SKM-1 (cell line): ENCODE measurements around the gene TMEM163.
"Not testable (repeated sequence)": the region's sequence is repeated elsewhere in the genome, so short reads cannot be mapped to it uniquely, and the experiment has no call there.

Experiments
- DNase-seq: peaks from one replicate; lab custom pipeline; 2025; ENCODE audit not compliant: unreplicated experiment; lab: John Stamatoyannopoulos, UW

Gene TMEM163

GRCh38 chr2:134498654-134499053 is 220.1 kb downstream of the TMEM163 start:
- DNase-seq, result no peak

- no peak for DNase-seq
Measured at GRCh38 chr2:134493797-134494196, 225.0 kb downstream of the TMEM163 start.

- DNase-seq, result no peak
Measured at GRCh38 chr2:134491771-134492441, 226.9 kb downstream of the TMEM163 start.

GRCh38 chr2:134491022-134491421 is 227.8 kb downstream of the TMEM163 start:
- no peak for DNase-seq

GRCh38 chr2:134490559-134490958 is 228.2 kb downstream of the TMEM163 start:
- DNase-seq, result no peak

- DNase-seq, result no peak
Measured at GRCh38 chr2:134489732-134490384, 228.9 kb downstream of the TMEM163 start.

- DNase-seq, result no peak
Measured at GRCh38 chr2:134482766-134483340, 235.9 kb downstream of the TMEM163 start.

- DNase-seq, result no peak
Measured at GRCh38 chr2:134482131-134482723, 236.6 kb downstream of the TMEM163 start.

- no peak for DNase-seq
Measured at GRCh38 chr2:134479696-134480330, 239.0 kb downstream of the TMEM163 start.

GRCh38 chr2:134476982-134477381 is 241.8 kb downstream of the TMEM163 start:
- DNase-seq, result not testable (repeated sequence)

- DNase-seq, result no peak
Measured at GRCh38 chr2:134470561-134471168, 248.1 kb downstream of the TMEM163 start.

- DNase-seq, result no peak
Measured at GRCh38 chr2:134469516-134470115, 249.2 kb downstream of the TMEM163 start.

- DNase-seq, result no peak
Measured at GRCh38 chr2:134468776-134469175, 250.0 kb downstream of the TMEM163 start.

GRCh38 chr2:134468164-134468563 is 250.6 kb downstream of the TMEM163 start:
- no peak for DNase-seq

- no peak for DNase-seq
Measured at GRCh38 chr2:134466141-134466540, 252.7 kb downstream of the TMEM163 start.

GRCh38 chr2:134465228-134466105 is 253.3 kb downstream of the TMEM163 start:
- no peak for DNase-seq

GRCh38 chr2:134463699-134464022 is 255.1 kb downstream of the TMEM163 start:
- DNase-seq, result no peak

- DNase-seq, result no peak
Measured at GRCh38 chr2:134462791-134463698, 255.8 kb downstream of the TMEM163 start.

GRCh38 chr2:134462275-134462674 is 256.5 kb downstream of the TMEM163 start:
- DNase-seq, result no peak
